Fibroblast of the aortic adventitia (primary cell): Measurements from ENCODE around the gene FOXA3. TPM values are rescaled to one million over a fixed set of nuclear protein-coding genes. Genes with fewer than 3 reads are reported as not detected.

Experiments
- DNase-seq: peaks from one replicate; pipeline ENCODE4 v3.0.0-alpha.2; 2010; ENCODE audit warnings: low read depth
- H3K4me3 ChIP-seq: 2 replicates; pipeline ENCODE4 v1.5.1; 2011; ENCODE audit warnings: low read depth, mild to moderate bottlenecking, control low read depth, low read length, moderate library complexity
- CTCF ChIP-seq: IDR thresholded peaks from 2 replicates; pipeline ENCODE4 v1.5.1; 2011; ENCODE audit warnings: mild to moderate bottlenecking, low read length, control low read depth, inconsistent platforms; ENCODE audit not compliant: insufficient read depth
- total RNA-seq: library from RNA; depleted of rRNA; stranded (reverse); fragments of >200 nt; gene quantifications from 2 replicates; pipeline ENCODE4 v1.2.3, GENCODE V29; 2012; ENCODE audit warnings: low replicate concordance

The FOXA3 gene
- total RNA-seq, 1 donor: not detected

- peak overlapping the region; percentile 87 for H3K4me3 ChIP-seq
- no peak for DNase-seq
- TF ChIP-seq CTCF: no peak
Measured at GRCh38 chr19:45884682-45885555, 20.8 kb downstream of the FOXA3 start.

GRCh38 chr19:45885556-45886426 lies 21.7 kb downstream of the FOXA3 start, which contains the start of gene IRF2BP1:
Gene IRF2BP1, minus strand, starts transcription at chr19:45886141. Its CDS starts 367 bp downstream, at chr19:45885774.
- no peak for TF ChIP-seq CTCF
- peak within 1 kb of the TSS; percentile 87 for H3K4me3 ChIP-seq
- DNase-seq: peak; percentile 93

- peak overlapping the region; percentile 87 for H3K4me3 ChIP-seq
- TF ChIP-seq CTCF: no peak
- peak; percentile 94 for DNase-seq
Measured at GRCh38 chr19:45886427-45887199, 22.5 kb downstream of the FOXA3 start.

GRCh38 chr19:45887200-45887710 lies 23.1 kb downstream of the FOXA3 start:
- DNase-seq: peak; percentile 32
- H3K4me3 ChIP-seq: peak overlapping the region; percentile 87
- TF ChIP-seq CTCF: no peak

GRCh38 chr19:45889210-45889885 lies 25.2 kb downstream of the FOXA3 start:
- DNase-seq: no peak
- H3K4me3 ChIP-seq: no peak overlapping the region
- no peak for TF ChIP-seq CTCF

- no peak for TF ChIP-seq CTCF
- H3K4me3 ChIP-seq: no peak overlapping the region
- DNase-seq: no peak
Measured at GRCh38 chr19:45890877-45891276, 26.8 kb downstream of the FOXA3 start.
